SK-N-SH treated with all-trans-retinoic acid at 6 μM for 48 hours (cell line): ENCODE data around the gene GLMP.

ENCODE experiments used
- ARNTL ChIP-seq: fragments of 450-650 bp; formaldehyde crosslinking; IDR thresholded peaks from 2 replicates; pipeline ENCODE4 v1.5.0; 2020; ENCODE audit warnings: low read depth, mild to moderate bottlenecking, moderate library complexity, borderline replicate concordance
- GLIS3 ChIP-seq: fragments of 250-450 bp; sonication (Bioruptor Pico); IDR thresholded peaks from 2 replicates; pipeline ENCODE4 v1.5.0; 2020; ENCODE audit warnings: mild to moderate bottlenecking, moderate library complexity
- ISL1 ChIP-seq: fragments of 250-450 bp; sonication (Bioruptor Pico); IDR thresholded peaks from 2 replicates; pipeline ENCODE4 v2.1.2; 2022; ENCODE audit warnings: mild to moderate bottlenecking, moderate library complexity
- PATZ1 ChIP-seq: fragments of 250-450 bp; sonication (Bioruptor Pico); IDR thresholded peaks from 2 replicates; pipeline ENCODE4 v1.8.0; 2020; ENCODE audit warnings: mild to moderate bottlenecking, moderate library complexity, borderline replicate concordance
- PPARA ChIP-seq: fragments of 250-450 bp; sonication (Bioruptor Pico); IDR thresholded peaks from 2 replicates; pipeline ENCODE4 v1.5.0; 2020; ENCODE audit warnings: mild to moderate bottlenecking, borderline replicate concordance
- RARB ChIP-seq: fragments of 250-450 bp; sonication (Bioruptor Pico); IDR thresholded peaks from 2 replicates; pipeline ENCODE4 v1.8.0; 2021; ENCODE audit warnings: mild to moderate bottlenecking, moderate library complexity
- TCF4 ChIP-seq: fragments of 250-450 bp; sonication (Bioruptor Pico); IDR thresholded peaks from 2 replicates; pipeline ENCODE4 v1.8.0; 2021; ENCODE audit warnings: mild to moderate bottlenecking, moderate library complexity, borderline replicate concordance
- ZFP3 ChIP-seq: fragments of 250-450 bp; sonication (Bioruptor Pico); IDR thresholded peaks from 2 replicates; pipeline ENCODE4 v1.5.0; 2020; ENCODE audit warnings: mild to moderate bottlenecking, moderate library complexity
- ZFP30 ChIP-seq: fragments of 450-650 bp; formaldehyde crosslinking; IDR thresholded peaks from 2 replicates; pipeline ENCODE4 v1.5.0; 2022; ENCODE audit warnings: mild to moderate bottlenecking, moderate library complexity
- ZNF565 ChIP-seq: fragments of 450-650 bp; formaldehyde crosslinking; conservative IDR thresholded peaks from 2 replicates; pipeline ENCODE4 v1.5.0; 2020; ENCODE audit warnings: low read depth, mild to moderate bottlenecking, moderate library complexity
- TF ChIP-seq, protein P1 (sequence below): fragments of 250-450 bp; sonication (Bioruptor Pico); IDR thresholded peaks from 2 replicates; pipeline ENCODE4 v1.5.0; 2020; ENCODE audit warnings: mild to moderate bottlenecking, moderate library complexity

DNA sequence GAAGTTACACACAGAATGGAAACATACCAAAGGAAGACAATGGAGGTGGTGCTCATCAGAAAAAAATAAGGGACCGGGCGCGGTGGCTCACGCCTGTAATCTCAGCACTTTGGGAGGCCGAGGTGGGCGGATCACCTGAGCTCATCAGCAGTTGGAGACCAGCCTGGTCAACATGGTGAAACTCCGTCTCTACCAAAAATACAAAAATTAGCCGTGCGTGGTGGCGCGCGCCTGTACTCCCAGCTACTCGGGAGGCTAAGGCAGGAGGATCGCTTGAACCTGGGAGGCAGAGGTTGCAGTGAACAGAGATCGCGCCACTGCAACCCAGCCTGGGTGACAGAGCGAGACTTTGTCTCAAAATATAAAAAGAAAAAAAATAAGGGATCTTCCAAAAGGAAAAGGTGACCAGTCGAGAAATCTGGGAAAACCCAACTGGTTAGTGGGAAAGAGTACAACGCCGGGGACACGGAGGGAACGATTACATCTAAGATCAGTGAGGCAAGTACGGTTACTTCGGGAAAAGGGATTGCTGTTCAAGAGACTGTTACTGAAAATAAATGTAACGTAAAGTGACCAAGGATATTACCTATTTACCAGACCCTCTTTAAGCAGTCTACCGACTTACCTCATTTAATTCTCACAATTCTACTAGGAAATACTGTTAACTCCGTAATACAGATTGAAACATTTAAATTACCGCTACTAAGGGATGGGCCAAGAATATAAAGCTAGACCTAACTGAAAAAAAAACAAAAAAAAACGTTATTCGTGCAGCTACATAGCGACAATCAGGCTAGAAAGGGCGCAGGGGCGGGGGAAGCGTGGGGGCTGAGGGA is 41.8 kb upstream of the GLMP start:
- no peak for TF ChIP-seq ZFP30 (CRISPR knock-in tag)
- no peak for TF ChIP-seq PATZ1
- no peak for TF ChIP-seq ISL1
- no peak for TF ChIP-seq RARB (CRISPR knock-in tag)
- TF ChIP-seq PPARA (CRISPR knock-in tag): no peak
- TF ChIP-seq ZFP3 (CRISPR knock-in tag): no peak
- TF ChIP-seq TCF4 (CRISPR knock-in tag): no peak
- TF ChIP-seq ZNF565: no peak
- no peak for TF ChIP-seq ARNTL (CRISPR knock-in tag)
- TF ChIP-seq GLIS3: no peak; the same call in 1 of the 2 replicates
- TF ChIP-seq, protein P1, sequence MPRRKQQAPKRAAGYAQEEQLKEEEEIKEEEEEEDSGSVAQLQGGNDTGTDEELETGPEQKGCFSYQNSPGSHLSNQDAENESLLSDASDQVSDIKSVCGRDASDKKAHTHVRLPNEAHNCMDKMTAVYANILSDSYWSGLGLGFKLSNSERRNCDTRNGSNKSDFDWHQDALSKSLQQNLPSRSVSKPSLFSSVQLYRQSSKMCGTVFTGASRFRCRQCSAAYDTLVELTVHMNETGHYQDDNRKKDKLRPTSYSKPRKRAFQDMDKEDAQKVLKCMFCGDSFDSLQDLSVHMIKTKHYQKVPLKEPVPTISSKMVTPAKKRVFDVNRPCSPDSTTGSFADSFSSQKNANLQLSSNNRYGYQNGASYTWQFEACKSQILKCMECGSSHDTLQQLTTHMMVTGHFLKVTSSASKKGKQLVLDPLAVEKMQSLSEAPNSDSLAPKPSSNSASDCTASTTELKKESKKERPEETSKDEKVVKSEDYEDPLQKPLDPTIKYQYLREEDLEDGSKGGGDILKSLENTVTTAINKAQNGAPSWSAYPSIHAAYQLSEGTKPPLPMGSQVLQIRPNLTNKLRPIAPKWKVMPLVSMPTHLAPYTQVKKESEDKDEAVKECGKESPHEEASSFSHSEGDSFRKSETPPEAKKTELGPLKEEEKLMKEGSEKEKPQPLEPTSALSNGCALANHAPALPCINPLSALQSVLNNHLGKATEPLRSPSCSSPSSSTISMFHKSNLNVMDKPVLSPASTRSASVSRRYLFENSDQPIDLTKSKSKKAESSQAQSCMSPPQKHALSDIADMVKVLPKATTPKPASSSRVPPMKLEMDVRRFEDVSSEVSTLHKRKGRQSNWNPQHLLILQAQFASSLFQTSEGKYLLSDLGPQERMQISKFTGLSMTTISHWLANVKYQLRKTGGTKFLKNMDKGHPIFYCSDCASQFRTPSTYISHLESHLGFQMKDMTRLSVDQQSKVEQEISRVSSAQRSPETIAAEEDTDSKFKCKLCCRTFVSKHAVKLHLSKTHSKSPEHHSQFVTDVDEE (CRISPR knock-in tag): no peak
